Superior temporal gyrus (tissue), 1 donor: ENCODE results near the gene PHF19.

Experiments
- DNase-seq: peaks from one replicate; pipeline ENCODE4 v3.0.0-alpha.2; 2016; ENCODE audit errors: extremely low spot score

PHF19 gene

GRCh38 chr9:120891884-120892747 is 15.1 kb upstream of the PHF19 start:
- DNase-seq = no peak

- DNase-seq = no peak
Measured at GRCh38 chr9:120891245-120891883, 14.4 kb upstream of the PHF19 start.

DNA sequence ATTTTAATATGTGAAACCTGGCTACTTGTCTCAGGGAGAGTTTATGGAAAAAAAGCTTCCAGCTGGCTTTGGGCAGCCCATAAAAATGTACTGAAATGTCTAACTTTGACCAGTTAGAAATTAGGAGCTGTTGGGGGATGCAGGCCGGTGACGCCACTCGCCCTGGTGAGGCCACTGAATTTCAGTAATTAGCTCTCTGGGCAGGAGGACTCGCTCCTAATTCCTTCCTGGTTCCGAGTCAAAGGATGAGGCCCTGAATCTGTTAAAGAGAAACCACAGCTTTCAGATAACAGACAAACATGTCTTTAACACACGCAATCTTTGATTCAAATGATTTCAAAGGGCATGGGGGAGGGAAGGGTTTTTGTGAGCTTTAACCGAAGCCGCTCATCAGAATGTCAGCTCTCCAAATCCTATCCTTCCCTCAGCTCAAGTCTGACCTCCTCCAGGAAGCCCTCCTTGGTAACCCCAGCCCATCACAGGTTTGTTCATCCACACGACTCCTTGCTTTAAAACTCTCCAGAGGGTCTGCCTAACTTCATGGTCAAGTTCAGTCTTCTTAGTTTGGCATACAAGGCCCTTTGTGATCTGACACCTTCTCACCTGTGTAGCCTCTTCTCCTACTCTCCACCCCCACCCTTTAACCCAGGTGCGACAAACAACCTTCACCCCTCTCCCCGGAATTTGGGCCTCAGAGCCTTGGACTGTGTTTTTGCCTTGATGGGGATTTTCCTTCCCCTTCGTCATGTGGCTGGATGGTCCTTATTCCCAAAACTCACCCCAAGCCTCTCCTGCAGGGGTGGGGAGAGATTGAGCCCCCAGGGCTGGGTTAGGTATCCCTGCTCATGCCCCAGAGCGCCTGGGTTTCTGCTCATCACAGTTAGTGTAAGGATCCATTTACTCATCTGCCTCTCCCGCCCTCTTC is 13.6 kb upstream of the PHF19 start:
- no peak for DNase-seq

DNA sequence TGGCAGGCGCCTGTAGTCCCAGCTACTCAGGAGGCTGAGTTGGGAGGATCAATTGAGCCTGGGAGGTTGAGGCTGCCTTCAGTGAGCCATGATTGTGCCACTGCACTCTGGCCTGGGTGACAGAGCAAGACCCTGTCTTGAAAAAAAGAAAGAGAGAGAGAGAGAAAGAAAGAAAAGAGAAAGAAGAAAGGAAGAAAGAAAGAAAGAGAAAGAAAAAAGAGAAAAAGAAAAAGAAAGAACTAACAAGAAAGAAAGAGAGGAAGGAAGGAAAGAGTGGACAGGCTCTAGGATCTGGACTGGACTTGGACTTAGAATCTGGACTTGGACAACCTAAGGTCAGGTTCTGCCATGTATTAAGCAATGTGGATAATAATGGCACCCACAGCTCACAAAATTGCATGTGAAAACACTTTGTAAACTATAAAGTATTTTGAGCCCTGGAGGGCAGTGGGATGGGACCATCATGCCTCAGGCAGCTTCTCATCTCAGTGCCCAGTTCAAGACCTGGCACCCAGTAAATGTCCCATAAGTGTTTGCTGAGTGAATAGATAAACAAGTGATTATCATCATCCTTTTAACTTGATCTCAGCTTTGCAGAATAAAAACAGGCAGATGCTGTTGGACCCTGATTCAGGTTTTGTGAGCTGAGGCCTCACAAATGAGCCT is 12.8 kb upstream of the PHF19 start:
- DNase-seq = no peak

- no peak for DNase-seq
Measured at GRCh38 chr9:120888626-120889025, 11.6 kb upstream of the PHF19 start.

GRCh38 chr9:120886490-120886967 is 9.5 kb upstream of the PHF19 start:
- no peak for DNase-seq

DNA sequence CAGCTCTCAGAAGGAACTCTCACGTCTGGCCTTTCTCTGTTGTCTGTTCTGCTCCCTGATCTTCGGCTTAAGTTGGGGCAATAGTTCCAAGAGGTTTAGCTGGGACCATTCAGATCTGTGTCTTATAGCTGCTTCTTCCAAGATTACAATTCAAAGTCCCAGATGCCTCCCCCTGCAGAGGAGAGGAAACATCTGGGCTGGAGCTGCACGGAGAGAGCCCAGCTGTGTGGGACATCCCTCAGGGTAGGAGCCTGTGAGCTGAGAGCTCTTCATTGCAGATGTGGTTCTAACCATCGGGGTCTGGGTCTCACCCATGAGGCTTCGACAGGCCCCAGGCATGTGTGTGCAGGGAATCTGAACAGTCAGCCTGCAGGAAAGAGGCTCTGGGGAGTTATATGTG is 9.0 kb upstream of the PHF19 start:
- DNase-seq = no peak

DNA sequence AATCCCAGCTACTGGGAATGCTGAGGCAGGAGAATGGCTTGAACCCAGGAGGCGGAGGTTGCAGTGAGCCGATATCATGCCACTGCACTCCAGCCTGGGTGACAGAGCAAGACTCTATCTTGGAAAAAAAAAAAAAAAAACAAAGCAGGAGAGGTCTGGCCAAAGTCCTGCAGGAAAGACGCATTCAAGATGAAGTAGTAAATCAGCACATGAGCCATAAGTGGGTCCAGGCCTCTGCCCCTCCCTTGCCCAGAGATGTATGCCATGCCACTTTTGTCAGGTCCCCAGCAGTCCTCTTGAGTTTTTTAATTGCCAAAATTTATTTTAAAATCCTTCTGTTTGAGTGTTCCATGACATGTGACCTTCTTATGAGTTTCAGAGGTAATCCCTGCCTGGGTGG is 8.5 kb upstream of the PHF19 start:
- no peak for DNase-seq

DNA sequence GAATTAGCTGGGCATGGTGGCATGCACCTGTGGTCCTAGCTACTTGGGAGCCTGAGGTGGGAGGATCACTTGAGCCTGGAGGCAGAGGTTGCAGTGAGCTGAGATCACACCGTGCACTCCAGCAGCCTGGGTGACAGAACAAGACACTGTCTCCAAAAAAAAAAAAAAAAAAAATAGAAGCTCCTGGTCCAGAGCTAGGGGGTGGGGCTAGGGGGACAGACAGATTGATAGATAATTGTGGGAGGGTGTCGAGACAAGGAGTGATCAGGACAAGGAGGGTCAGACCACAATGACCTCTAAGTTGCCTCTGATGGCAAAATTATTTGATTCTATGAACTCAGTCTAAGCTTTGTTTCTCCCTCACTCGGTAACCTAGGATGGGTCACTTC is 6.6 kb upstream of the PHF19 start:
- no peak for DNase-seq

- no peak for DNase-seq
Measured at GRCh38 chr9:120882935-120883607, 6.1 kb upstream of the PHF19 start.

DNA sequence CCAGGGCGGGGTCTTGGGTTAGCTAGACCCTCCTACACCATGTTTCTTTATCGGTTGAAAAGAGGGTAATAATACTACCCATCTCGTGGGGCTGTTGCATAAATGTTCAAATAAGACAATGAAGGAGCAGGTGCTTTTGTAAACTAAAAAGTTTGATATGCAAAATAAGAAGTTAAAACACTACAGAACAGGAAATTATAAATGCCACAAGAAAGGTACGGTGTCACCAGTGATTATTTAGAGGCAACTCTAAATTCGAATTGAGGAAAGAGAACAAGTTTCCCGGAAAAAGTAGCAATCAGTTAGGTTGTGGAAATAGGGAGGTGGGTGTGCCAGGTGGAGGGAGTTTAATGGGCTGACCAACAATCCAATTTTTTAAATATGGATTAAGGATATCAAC is 2.5 kb upstream of the PHF19 start:
- DNase-seq = no peak

DNA sequence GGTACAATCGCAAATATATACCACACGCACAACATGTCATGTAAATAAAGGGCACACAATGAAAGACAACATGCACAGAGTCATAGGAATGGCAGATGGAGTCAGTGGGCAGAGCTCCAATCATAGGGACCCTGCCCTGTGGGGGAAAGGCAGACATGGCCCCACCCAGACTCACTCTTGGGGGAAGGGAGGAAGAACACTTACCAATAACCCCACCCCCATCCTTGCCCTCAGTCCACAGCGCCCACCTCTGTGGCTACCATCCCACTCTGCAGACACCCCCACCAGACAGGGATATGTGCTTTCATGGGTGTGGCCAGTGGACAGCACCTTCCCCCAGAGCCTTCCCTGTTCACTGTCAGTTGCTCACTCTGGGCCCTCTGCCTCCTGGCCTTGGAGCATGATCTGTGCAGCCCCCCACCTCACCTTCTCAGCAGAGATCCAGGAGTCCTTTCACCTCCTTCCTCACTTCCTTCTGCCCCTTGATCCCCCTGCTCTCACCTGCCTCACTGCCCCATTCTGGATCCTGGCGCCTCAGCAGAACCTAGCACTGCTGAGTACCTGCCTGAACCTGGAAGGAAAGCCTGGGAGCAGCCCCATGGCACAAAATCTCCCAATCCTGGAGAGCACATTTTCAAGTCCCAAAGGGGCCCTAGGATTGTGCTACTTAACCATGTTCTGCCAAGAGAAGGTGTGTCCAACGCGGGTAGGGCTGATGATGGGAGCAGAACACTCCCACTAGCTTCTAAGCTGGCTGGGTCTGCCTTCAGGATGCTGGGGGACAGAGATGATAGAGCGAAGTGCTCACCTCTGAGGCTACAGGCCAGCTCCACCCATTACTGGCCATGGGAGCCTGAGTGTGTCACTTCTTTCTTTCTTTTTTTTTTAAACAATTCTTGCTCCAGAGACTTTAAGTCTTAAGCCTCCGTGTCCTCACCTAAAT is 1.5 kb upstream of the PHF19 start:
- DNase-seq = no peak

DNA sequence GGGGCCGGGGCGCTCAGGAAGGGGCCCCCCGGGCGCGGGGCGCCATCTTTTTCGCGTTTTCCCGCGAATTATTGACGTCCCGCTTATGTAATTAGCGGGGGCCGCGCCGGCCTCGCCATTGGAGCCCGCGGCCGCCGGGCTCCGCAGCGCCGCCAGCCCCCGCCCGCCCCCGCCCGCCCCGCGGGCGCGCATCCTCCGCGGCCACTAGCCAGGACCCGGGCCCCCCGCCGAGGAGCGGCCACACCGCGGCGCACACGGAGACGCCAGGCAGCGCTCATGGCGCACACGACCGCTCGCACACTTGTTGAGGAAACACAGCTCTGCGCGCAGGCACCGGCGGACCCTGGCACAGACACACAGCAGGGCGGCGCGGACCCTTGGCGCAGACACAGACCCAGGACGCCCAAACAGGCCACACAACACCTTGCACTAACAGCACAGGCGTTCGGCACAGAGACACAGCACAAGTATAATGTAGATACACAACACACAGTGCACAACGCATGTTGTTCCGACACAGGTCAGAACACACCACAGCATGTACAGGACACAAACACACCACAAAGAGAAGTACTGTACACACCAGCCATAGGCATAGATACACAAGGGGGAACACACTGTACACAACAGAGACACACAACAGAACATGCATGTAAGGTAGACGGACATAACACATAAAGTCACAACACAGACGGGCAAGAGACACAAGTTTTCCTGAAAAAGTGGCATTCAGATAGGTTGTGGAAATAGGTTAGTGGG is 467 bp upstream of the PHF19 start:
- peak; percentile 71 for DNase-seq

- DNase-seq = peak; percentile 71
Measured at GRCh38 chr9:120875954-120876841, 790 bp downstream of the PHF19 start.

DNA sequence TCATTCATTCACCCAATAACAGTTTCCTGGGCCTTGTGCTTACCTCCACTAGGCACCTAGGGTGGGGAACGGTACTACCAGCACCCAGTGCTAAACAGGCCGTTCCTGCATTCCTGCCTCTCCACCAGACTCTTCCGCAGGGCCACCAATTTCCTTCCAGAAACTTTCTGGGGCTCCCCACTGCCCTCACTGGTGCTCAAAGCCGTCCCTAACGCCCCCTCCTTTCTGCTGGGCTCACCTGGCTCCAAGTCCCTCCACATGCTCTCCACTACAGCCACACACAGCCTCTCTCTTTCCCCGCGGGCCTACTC is 1.4 kb downstream of the PHF19 start:
- DNase-seq = no peak

- DNase-seq = no peak
Measured at GRCh38 chr9:120875195-120875565, 1.8 kb downstream of the PHF19 start.

DNA sequence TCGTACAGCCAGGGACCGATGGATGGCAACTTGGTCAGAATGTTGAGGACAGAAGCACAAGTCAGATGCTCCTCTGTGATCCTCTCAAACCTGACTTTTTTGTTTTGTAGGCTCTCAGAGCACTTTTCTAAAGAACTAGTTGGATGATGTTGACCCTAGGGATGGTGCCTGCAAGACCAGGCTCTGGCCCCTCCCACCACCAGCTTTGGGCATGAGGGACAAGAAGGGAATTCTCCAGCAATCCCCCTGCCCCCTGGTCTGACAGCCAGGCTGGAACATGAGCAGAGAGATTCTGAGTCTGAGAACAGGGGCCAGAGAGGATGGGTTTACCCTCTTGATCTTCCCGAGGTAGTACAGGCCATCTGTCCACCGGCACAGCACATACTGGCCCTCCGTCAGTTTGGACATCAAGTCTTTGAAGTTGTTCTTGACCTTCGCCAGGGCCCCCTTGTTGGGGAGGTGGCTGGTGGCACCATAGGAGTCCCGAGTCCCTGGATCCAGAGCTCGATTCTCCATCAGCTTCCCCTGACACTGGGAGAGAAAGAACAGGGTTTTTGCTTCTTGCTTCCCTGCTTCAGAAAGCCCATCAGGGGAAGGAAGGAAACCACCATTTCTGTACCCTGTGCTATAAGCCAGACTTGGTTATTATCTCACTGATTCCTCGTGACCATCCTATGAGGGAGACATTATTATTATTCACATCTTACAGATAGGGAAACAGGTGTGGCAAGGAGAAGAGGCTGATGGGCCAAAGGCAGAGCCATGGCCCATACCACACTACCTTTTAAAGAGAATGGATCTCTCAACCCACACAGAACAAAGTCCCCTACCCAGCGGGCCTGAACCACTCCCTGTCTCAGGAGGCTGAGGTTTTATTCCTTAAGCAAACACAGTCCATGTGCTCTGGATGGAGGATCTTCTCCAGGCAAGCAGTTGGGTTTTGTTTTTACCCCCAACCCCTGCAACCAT is 2.5 kb downstream of the PHF19 start:
- DNase-seq = no peak
